HepG2 (cell line): ENCODE data around the gene TBC1D16. TPM values are rescaled to one million over a fixed set of nuclear protein-coding genes. Genes with fewer than 3 reads are reported as not detected.

Experiments used
- ATAC-seq: fragments of 200-7000 bp; cut with Tn5 transposase; 3 replicates; pipeline ENCODE4 v1.9.1; 2020; ENCODE audit warnings: mild to moderate bottlenecking, moderate library complexity
- BruUV-seq: library from RNA; stranded (reverse); fragments of 400-500 nt; replicated peaks from 2 replicates; lab custom pipeline; 2021; lab: Mats Ljungman, UMichigan
- CTCF ChIA-PET: fragments of 300-600 bp; formaldehyde crosslinking; extraction: SDS; loops from one replicate; lab custom pipeline; 2021; ENCODE audit warnings: low total read pairs, inconsistent platforms, low intra/inter-chr PET ratio; lab: Yijun Ruan, JAX
- POLR2A ChIA-PET: fragments of 350-600 bp; sonication (Branson Sonifier 250); formaldehyde crosslinking; loops from one replicate; lab custom pipeline; 2020; ENCODE audit warnings: antibody characterized with exemption, inconsistent platforms; lab: Yijun Ruan, JAX
- DNase-seq: peaks from one replicate; pipeline ENCODE4 v3.0.0-alpha.2; 2015; ENCODE audit warnings: low spot score
- FAIRE-seq: peaks from 3 replicates; lab custom pipeline; 2011; peaks lifted over from hg19 to GRCh38; lab: Jason Lieb, UNC
- H2AFZ ChIP-seq: one replicate; pipeline ENCODE4 v1.6.1; 2011; ENCODE audit warnings: low read length, inconsistent platforms
- H3K27ac ChIP-seq: fragments of 300-600 bp; 3 replicates; pipeline ENCODE4 v1.8.0; 2011; ENCODE audit warnings: mixed run types, mild to moderate bottlenecking, mixed read lengths, low read length, inconsistent platforms; ENCODE audit not compliant: insufficient read depth; ENCODE audit errors: extremely low read length
- H3K27me3 ChIP-seq, 2 experiments: fragments of 200-600 bp in 1 of 2; 2 replicates in 1 of 2; 3 replicates in 1 of 2; pipeline versions ENCODE4 v1.6.0 to v1.8.0; 2011; ENCODE audit warnings: low read length in 2 of 2, mild to moderate bottlenecking in 2 of 2, moderate library complexity in 2 of 2, inconsistent platforms in 1 of 2; ENCODE audit not compliant: insufficient read depth in 2 of 2, control insufficient read depth in 1 of 2
- H3K36me3 ChIP-seq, 2 experiments: fragments of 200-600 bp in 1 of 2; replicated peaks in 1 of 2; 2 replicates in 1 of 2; 3 replicates in 1 of 2; pipeline versions ENCODE4 v1.5.1 to v1.8.0; 2011; ENCODE audit warnings: low read length in 2 of 2, inconsistent platforms in 1 of 2; ENCODE audit not compliant: insufficient read depth in 2 of 2, control insufficient read depth in 1 of 2
- H3K4me1 ChIP-seq: 2 replicates; pipeline ENCODE4 v1.5.1; 2012; ENCODE audit warnings: low read length, inconsistent platforms; ENCODE audit not compliant: insufficient read depth
- H3K4me2 ChIP-seq: 2 replicates; pipeline ENCODE4 v1.6.0; 2011; ENCODE audit warnings: low read depth, low read length, inconsistent platforms
- H3K4me3 ChIP-seq, 3 experiments: fragments of 200-600 bp in 1 of 3; sonication (generic), shearing (Covaris generic) in 1 of 3; replicated peaks in 1 of 3; 2 replicates each; pipeline ENCODE4 v1.5.1; 2011 to 2016; ENCODE audit warnings: low read length in 3 of 3, inconsistent platforms in 2 of 3, low read depth in 2 of 3, mild to moderate bottlenecking in 2 of 3, control low read depth in 1 of 3, mixed read lengths in 1 of 3; ENCODE audit not compliant: insufficient read depth in 1 of 3
- H3K79me2 ChIP-seq: one replicate; pipeline ENCODE4 v1.6.1; 2011; ENCODE audit warnings: low read length, inconsistent platforms; ENCODE audit not compliant: insufficient read depth
- H3K9ac ChIP-seq: 2 replicates; pipeline ENCODE4 v1.6.0; 2011; ENCODE audit warnings: mild to moderate bottlenecking, low read depth, low read length, inconsistent platforms; ENCODE audit not compliant: insufficient read depth
- H3K9me3 ChIP-seq: 2 replicates; pipeline ENCODE4 v1.5.1; 2012; ENCODE audit warnings: mild to moderate bottlenecking, low read length
- H4K20me1 ChIP-seq: 2 replicates; pipeline ENCODE4 v1.6.0; 2011; ENCODE audit warnings: inconsistent platforms, mild to moderate bottlenecking, low read length, moderate library complexity; ENCODE audit not compliant: insufficient read depth
- AGO1 ChIP-seq: fragments of 200-400 bp; formaldehyde crosslinking; IDR thresholded peaks from 2 replicates; pipeline ENCODE4 v1.6.1; 2017; ENCODE audit warnings: mild to moderate bottlenecking, low read depth, low read length, moderate library complexity; ENCODE audit not compliant: poor library complexity, severe bottlenecking
- FOXO4 ChIP-seq: sonication (generic); formaldehyde crosslinking; conservative IDR thresholded peaks from 2 replicates; pipeline ENCODE4 v1.8.1; 2023; ENCODE audit warnings: missing genetic modification reagents
- NR2C2 ChIP-seq: sonication (generic); formaldehyde crosslinking; IDR thresholded peaks from 2 replicates; pipeline ENCODE4 v1.4.0; 2020; ENCODE audit warnings: missing genetic modification reagents, mild to moderate bottlenecking, moderate library complexity, borderline replicate concordance
- PBX2 ChIP-seq: IDR thresholded peaks from 2 replicates; pipeline ENCODE4 v1.6.1; 2016; ENCODE audit warnings: control low read depth
- PRDM4 ChIP-seq: sonication (generic); formaldehyde crosslinking; IDR thresholded peaks from 2 replicates; pipeline ENCODE4 v1.9.0; 2021; ENCODE audit warnings: missing genetic modification reagents, borderline replicate concordance
- ZFP62 ChIP-seq: sonication (generic); formaldehyde crosslinking; IDR thresholded peaks from 2 replicates; pipeline ENCODE4 v1.4.0; 2020; ENCODE audit warnings: missing genetic modification reagents
- ZNF12 ChIP-seq: sonication (generic); formaldehyde crosslinking; IDR thresholded peaks from 2 replicates; pipeline ENCODE4 v1.5.0; 2020; ENCODE audit warnings: missing genetic modification reagents
- ZNF44 ChIP-seq: sonication (generic); formaldehyde crosslinking; IDR thresholded peaks from 2 replicates; pipeline ENCODE4 v1.5.1; 2020; ENCODE audit warnings: mild to moderate bottlenecking, missing genetic modification reagents
- ZNF670 ChIP-seq: sonication (generic); formaldehyde crosslinking; IDR thresholded peaks from 2 replicates; pipeline ENCODE4 v1.8.0; 2022; ENCODE audit warnings: mild to moderate bottlenecking, missing genetic modification reagents, borderline replicate concordance
- ZNF709 ChIP-seq: sonication (generic); formaldehyde crosslinking; IDR thresholded peaks from 2 replicates; pipeline ENCODE4 v1.5.0; 2020; ENCODE audit warnings: mild to moderate bottlenecking, missing genetic modification reagents
- WGBS: methylation state at CpG from one replicate; pipeline ENCODE4 v1.1.6; 2017; ENCODE audit warnings: low lambda C conversion rate; 5-methylcytosine and 5-hydroxymethylcytosine counted together
- in situ Hi-C: cut with HindIII; loops from 2 replicates; pipeline ENCODE4 v1.10.0; 2017; ENCODE audit warnings: low pct_unique_long_range_greater_than_20kb; ENCODE audit not compliant: extremely low pct_ligation_motif_present
- intact Hi-C: fragments of 100-400 bp; cut with micrococcal nuclease; formaldehyde crosslinking; loops from one replicate; pipeline ENCODE4 v1.10.0; 2022; ENCODE audit not compliant: unreplicated experiment
- polyA plus RNA-seq, 8 experiments: library from polyadenylated mRNA; depleted of rRNA in 3 of 8; stranded (reverse) in 7 of 8; unstranded in 1 of 8; fragments of >200 nt; fragmentation: Illumina TruSeq in 4 of 8; extraction: Trizol in 4 of 8; gene quantifications; 2 replicates each; pipeline versions ENCODE4 v1.2.1 to v1.2.3, GENCODE V29; 2011 to 2016; ENCODE audit warnings: low read depth in 4 of 8, missing spikeins in 1 of 8, mixed read lengths in 1 of 8; ENCODE audit not compliant: insufficient read depth in 1 of 8
- total RNA-seq, 5 experiments: library from RNA; depleted of rRNA; stranded (reverse); fragments of >200 nt; fragmentation: Illumina TruSeq; extraction: Trizol; gene quantifications; 2 replicates each; pipeline ENCODE4 v1.2.3, GENCODE V29; 2016; ENCODE audit warnings: low read depth in 1 of 5

The TBC1D16 gene
- total and polyA plus RNA-seq, 2 of the 13 experiments (the other 11 are each of a cell fraction or from before 2014, with no cell fraction given) = 14.9 to 24.9 TPM

- Histone ChIP-seq H3K9ac (no peak overlapping the region), H4K20me1 (no peaks in the 10 kb centered on the region), H3K4me1 (peaks cover 43% of the 10 kb centered on the region), H3K4me3 (no peak overlapping the region), H3K9me3 (no peaks in the 10 kb centered on the region), H2AFZ (no peak overlapping the region), H3K27me3 (no peaks in the 10 kb centered on the region), H3K4me2 (no peak overlapping the region), H3K79me2 (no peaks in the 10 kb centered on the region), H3K36me3 (no peaks in the 10 kb centered on the region; a peak in 1 of 5 replicates), H3K27ac (no peak overlapping the region)
- no peak for DNase-seq
- ChIA-PET CTCF (no interaction called here), POLR2A (interaction anchor here (1.3 kb wide), 1 partner anchor 13 kb away, joined by 6 read pairs; no protein-coding TSS in a partner anchor)
- no TSS peak for BruUV-seq
- in situ Hi-C loops = no loop called here
- TF ChIP-seq ZNF709 (CRISPR knock-in tag) (no peak), AGO1 (no peak), PRDM4 (CRISPR knock-in tag) (no peak), ZNF12 (CRISPR knock-in tag) (no peak), FOXO4 (CRISPR knock-in tag) (no peak), ZNF670 (CRISPR knock-in tag) (no peak), NR2C2 (CRISPR knock-in tag) (no peak), ZFP62 (no peak), PBX2 (no peak), ZNF44 (CRISPR knock-in tag) (no peak)
- 100% methylated on average over 7 of the region's 7 CpGs for WGBS
- ATAC-seq = no peak
- intact Hi-C loops = no loop called here
- no peak for FAIRE-seq
These were observed 35.5 kb downstream of the TBC1D16 start for GRCh38 chr17:80000136-80000535.
